Measurements from ENCODE around the gene MVP.
"Not testable (repeated sequence)": the region's sequence is repeated elsewhere in the genome, so short reads cannot be mapped to it uniquely, and the experiment has no call there.

Gene MVP

DNA sequence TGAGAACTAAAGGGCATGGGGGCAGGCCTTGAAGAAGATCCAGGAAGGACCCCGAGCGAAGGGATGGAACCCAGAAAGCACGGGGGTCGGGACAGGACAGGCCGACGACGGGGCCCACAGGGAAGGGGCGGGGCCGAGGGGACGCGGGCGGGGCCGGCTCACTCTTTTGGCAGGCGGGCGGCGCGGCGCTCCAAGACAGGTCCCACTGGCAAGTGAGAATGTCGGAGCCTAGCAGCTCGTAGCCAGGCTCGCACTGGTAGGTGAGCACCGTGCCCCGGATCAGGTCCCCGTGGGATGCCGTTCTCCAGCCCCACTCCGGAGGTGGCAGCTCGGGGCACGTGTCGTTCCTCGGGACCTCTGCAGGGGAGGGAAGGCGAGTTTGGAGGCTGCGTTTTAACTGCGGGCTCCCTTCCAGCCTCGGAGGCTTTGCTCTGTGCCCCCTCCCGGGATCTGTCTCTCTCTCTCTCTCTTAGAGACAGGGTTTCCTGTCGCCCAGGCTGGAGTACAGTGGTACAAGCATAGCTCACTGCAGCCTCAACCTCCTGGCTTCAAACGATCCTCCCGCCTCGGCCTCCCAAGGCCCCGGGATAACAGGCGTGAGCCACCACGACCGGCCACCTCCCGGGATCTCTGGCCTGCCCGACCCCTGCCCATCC is 56.5 kb downstream of the MVP start:
- DNase-seq: no peak

- no peak for DNase-seq
Observed at GRCh38 chr16:29877266-29877961, 57.2 kb downstream of the MVP start.

DNA sequence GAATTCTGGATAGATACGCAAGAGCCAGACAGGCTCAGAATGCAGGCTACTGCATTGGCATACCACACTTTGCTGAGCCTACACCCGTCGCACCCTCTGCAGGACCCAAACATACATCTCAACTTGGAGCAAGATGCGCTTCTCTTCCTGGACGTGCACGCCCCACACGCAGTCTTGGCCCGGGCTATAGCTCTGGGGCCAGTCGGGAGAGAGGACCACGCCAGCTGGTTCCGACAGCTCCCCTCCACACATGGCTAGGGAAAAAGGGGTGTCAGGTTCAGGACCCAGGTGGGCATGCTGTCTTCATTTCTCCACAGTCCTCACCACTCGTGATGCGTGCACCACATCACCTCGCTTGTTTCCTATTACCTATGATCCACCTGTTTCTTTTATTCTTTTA is 57.9 kb downstream of the MVP start:
- no peak for DNase-seq

DNA sequence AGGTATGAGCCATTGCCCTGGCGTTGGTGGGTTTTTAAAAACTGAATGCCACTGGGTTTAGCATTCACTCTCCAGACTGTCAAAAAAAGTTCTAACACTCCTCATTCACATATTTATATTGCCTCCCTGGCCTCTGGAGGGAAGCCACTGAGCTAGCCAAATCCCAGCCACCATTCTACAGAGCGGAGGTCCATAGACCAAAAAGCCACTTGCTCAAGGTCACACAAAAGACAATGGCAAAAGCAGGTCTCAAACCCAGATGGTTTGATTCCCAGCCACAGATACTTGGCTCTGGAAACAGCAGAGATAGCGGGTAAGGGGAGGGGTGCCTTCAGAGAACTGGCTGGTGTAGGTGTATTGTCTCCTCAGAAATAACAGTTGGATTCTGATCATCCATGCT is 60.8 kb downstream of the MVP start:
- DNase-seq: no peak

DNA sequence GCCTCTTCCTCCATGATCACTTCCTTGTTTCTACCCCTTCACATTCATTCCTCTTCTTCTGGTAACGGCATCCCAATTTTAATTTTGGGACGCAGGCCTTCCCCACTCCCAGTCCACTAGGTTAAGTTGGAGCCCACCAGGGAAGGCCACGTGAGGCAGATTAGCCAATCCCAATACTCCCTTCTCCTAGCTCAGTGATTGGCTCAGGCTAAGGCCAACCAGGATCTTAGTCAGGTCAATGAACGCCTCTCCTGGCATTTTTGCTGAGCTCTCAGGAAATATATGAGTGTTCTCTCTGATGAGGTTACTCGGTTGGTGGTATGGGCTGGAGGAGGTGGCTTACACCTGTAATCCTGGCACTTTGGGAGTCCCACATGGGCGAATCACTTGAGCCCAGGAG is 63.7 kb downstream of the MVP start:
- DNase-seq: no peak

DNA sequence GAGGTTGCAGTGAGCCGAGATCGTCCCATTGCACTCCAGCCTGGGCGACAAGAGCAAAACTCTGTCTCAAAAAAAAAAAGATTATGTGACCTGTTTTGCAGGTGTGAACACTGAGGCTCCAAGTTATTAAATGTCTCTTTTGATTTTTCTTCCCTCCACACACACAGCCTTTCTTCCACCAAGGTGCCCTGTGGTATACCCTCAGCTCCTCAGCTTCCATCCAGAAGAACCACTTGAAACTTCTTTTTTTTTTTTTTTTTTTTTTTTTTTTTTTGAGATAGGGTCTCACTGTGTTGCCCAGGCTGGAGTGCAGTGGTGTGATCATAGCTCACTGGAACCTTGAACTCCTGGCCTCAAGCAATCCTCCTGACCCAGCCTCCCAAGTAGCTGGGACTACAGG is 69.1 kb downstream of the MVP start:
- DNase-seq: not testable (repeated sequence)

- DNase-seq: no peak
Observed at GRCh38 chr16:29891525-29892457, 71.5 kb downstream of the MVP start.

- no peak for DNase-seq
Observed at GRCh38 chr16:29892458-29892813, 72.2 kb downstream of the MVP start.

DNA sequence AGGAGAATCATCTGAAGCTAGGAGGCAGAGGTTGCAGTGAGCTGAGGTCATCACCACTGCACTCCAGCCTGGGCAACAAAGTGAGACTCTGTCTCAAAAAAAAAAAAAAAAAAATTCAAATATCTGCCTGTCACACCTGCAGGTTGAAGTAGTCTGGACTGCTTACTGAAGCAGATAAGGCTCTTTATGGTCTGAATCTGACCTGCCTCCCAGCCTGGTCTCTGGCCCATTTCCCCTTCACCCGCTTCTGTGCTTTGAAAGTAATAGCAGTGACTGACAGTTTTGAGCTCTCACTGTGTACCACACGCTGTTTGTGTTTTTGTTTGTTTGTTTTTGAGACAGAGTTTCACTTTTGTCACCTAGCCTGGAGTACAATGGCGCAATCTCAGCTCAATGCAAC is 73.3 kb downstream of the MVP start:
- DNase-seq: no peak

- DNase-seq: no peak
Observed at GRCh38 chr16:29894352-29894751, 74.1 kb downstream of the MVP start.

DNA sequence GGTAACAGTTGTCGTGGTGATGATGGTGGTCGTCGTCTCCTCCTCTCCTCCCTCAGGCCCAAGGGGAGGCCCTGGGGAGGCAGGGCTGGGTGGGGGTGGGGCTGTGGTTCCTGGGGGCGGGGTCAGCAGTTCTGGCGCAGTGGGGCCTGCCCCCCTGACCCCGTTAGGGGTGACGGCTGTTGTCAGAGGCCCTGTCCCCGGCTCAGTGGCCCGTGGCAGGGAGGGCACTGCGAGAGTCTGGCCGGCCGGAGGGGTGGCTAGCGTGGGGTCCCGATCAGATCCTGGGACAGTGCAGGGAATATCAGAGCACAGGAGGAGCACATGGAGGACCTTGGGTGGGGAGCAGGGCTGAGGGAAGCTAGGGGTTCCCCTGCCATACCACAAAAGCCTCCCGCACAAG is 76.6 kb downstream of the MVP start:
- no peak for DNase-seq

GRCh38 chr16:29897333-29897732 is 77.1 kb downstream of the MVP start:
- DNase-seq: no peak

All from NCI-H2227 treated with DMSO at 0.1 percent for 48 hours (cell line).